22Rv1 (cell line): ENCODE results near the gene SIX3.

Experiments
- CTCF ChIP-seq: fragments of 450-650 bp; IDR thresholded peaks from 2 replicates; pipeline ENCODE4 v1.5.1; 2017; ENCODE audit warnings: mild to moderate bottlenecking
- ZFX ChIP-seq: fragments of 450-650 bp; IDR thresholded peaks from 2 replicates; pipeline ENCODE4 v1.6.1; 2017; ENCODE audit warnings: antibody characterized with exemption, borderline replicate concordance

- TF ChIP-seq CTCF = no peak
- no peak for TF ChIP-seq ZFX
Measured at GRCh38 chr2:44979581-44979980, 38.1 kb downstream of the SIX3 start.
